ENCODE data around the gene RGS6. TPM values are rescaled to one million over a fixed set of nuclear protein-coding genes. Genes with fewer than 3 reads are reported as not detected.

RGS6 gene
- total RNA-seq, 1 donor from 2014 or later, result 1.1 TPM

- no peak for DNase-seq (ENCODE audit: low spot score)
These were observed 591.4 kb downstream of the RGS6 start for GRCh38 chr14:72523424-72524294.

- DNase-seq (ENCODE audit: low spot score), result no peak
These were observed 592.0 kb downstream of the RGS6 start for GRCh38 chr14:72524295-72524629.

- no peak for DNase-seq (ENCODE audit: low spot score)
These were observed 593.1 kb downstream of the RGS6 start for GRCh38 chr14:72525087-72525915.

- DNase-seq (ENCODE audit: low spot score), result no peak
These were observed 595.4 kb downstream of the RGS6 start for GRCh38 chr14:72527591-72527990.

- DNase-seq (ENCODE audit: low spot score), result no peak
These were observed 596.0 kb downstream of the RGS6 start for GRCh38 chr14:72528059-72528862.

GRCh38 chr14:72528863-72529175 lies 596.6 kb downstream of the RGS6 start:
- DNase-seq (ENCODE audit: low spot score), result no peak

- no peak for DNase-seq (ENCODE audit: low spot score)
These were observed 600.6 kb downstream of the RGS6 start for GRCh38 chr14:72532686-72533454.

GRCh38 chr14:72535485-72535884 lies 603.3 kb downstream of the RGS6 start:
- no peak for DNase-seq (ENCODE audit: low spot score)

GRCh38 chr14:72538387-72538786 lies 606.2 kb downstream of the RGS6 start:
- DNase-seq (ENCODE audit: low spot score), result no peak

- no peak for DNase-seq (ENCODE audit: low spot score)
These were observed 607.6 kb downstream of the RGS6 start for GRCh38 chr14:72539661-72540315.

- DNase-seq (ENCODE audit: low spot score), result no peak
These were observed 608.6 kb downstream of the RGS6 start for GRCh38 chr14:72540836-72541235.

GRCh38 chr14:72541546-72541945 lies 609.3 kb downstream of the RGS6 start:
- DNase-seq (ENCODE audit: low spot score), result no peak

GRCh38 chr14:72543341-72543740 lies 611.1 kb downstream of the RGS6 start:
- DNase-seq (ENCODE audit: low spot score), result no peak

GRCh38 chr14:72544615-72545387 lies 612.6 kb downstream of the RGS6 start:
- DNase-seq (ENCODE audit: low spot score), result no peak

- no peak for DNase-seq (ENCODE audit: low spot score)
These were observed 613.4 kb downstream of the RGS6 start for GRCh38 chr14:72545411-72546311.

GRCh38 chr14:72546344-72547016 lies 614.3 kb downstream of the RGS6 start:
- no peak for DNase-seq (ENCODE audit: low spot score)

- DNase-seq (ENCODE audit: low spot score), result no peak
These were observed 615.8 kb downstream of the RGS6 start for GRCh38 chr14:72547999-72548398.

GRCh38 chr14:72549026-72549425 lies 616.8 kb downstream of the RGS6 start:
- DNase-seq (ENCODE audit: low spot score), result no peak

GRCh38 chr14:72549854-72550253 lies 617.6 kb downstream of the RGS6 start:
- no peak for DNase-seq (ENCODE audit: low spot score)

Data from ureter (tissue), 1 donor.